Measurements from ENCODE around the gene SCGB3A1.

The SCGB3A1 gene

DNA sequence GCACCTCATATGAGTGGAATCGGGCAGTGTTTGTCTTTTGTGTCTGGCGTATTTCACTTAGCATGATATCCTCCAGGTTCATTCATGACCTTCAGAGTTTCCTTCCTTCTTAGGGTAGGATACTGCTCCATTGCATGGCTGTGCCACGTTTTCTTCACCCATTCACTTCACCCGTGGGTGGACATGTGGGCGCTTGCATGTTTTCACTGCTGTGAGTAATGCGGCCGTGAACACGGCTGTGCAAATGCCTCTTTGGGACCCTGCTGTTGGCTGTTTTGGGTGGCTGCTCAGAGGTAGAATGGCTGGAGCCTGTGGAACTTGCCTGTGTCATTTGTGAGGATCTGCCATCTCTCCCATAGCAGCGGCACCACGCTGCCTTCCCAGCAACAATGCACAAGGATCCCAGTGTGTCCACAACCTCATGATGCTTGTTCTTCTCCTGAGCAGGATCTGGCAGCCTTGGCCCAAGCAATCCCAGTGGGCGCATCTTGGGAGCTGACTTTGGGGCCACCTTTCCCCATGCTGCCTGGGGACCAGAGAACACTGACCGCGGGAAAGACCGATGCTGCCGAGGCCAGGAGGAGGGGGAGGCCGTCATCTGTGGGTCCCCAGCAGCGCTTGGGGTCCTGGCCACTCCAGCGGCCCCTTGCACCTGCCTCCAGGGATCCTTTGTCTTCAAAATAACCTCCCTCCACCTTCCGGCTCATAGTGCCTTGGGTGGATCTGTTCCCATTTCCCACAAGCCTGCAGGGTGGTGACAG lies 2.3 kb upstream of the SCGB3A1 start:
- TF ChIP-seq TAF1 (IDR thresholded peaks at IDR 0.05; ENCODE audit: borderline replicate concordance, insufficient read depth, low read length) (no peak), SIN3A (IDR thresholded peaks at IDR 0.05; ENCODE audit: borderline replicate concordance, insufficient read depth, low read length) (no peak), FOXP2 (optimal IDR thresholded peaks at IDR 0.05; ENCODE audit: borderline replicate concordance, extremely low read depth, extremely low read length, insufficient read depth) (no peak), POLR2AphosphoS5 (IDR thresholded peaks at IDR 0.05; ENCODE audit: low read depth, low read length) (no peak)
- TF ChIP-seq, protein P1, sequence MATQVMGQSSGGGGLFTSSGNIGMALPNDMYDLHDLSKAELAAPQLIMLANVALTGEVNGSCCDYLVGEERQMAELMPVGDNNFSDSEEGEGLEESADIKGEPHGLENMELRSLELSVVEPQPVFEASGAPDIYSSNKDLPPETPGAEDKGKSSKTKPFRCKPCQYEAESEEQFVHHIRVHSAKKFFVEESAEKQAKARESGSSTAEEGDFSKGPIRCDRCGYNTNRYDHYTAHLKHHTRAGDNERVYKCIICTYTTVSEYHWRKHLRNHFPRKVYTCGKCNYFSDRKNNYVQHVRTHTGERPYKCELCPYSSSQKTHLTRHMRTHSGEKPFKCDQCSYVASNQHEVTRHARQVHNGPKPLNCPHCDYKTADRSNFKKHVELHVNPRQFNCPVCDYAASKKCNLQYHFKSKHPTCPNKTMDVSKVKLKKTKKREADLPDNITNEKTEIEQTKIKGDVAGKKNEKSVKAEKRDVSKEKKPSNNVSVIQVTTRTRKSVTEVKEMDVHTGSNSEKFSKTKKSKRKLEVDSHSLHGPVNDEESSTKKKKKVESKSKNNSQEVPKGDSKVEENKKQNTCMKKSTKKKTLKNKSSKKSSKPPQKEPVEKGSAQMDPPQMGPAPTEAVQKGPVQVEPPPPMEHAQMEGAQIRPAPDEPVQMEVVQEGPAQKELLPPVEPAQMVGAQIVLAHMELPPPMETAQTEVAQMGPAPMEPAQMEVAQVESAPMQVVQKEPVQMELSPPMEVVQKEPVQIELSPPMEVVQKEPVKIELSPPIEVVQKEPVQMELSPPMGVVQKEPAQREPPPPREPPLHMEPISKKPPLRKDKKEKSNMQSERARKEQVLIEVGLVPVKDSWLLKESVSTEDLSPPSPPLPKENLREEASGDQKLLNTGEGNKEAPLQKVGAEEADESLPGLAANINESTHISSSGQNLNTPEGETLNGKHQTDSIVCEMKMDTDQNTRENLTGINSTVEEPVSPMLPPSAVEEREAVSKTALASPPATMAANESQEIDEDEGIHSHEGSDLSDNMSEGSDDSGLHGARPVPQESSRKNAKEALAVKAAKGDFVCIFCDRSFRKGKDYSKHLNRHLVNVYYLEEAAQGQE (IDR thresholded peaks at IDR 0.05; ENCODE audit: insufficient read depth in 1 of 2, low read depth in 2 of 2, low read length in 2 of 2), result no peak

DNA sequence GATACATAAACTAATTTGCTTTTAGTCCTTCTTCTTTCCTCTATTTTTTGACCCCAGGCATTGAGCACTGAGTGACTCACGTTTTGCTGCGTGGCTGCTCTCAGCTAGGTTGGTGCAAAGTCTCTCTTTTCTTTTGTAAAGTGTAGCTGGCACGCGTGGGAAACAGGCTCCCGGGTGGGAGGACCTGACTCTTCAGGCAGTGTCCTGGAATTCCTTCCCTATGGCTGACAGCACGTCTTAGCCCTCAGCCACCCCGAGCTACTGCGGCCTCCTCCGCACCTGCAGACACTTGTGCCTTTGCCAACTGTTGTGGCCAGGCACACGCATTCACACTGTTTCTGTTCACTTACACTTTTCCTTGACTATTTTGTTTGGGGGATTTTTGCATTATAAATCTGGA lies 877 bp upstream of the SCGB3A1 start:
- TF ChIP-seq, protein P1 (IDR thresholded peaks at IDR 0.05; ENCODE audit: insufficient read depth in 1 of 2, low read depth in 2 of 2, low read length in 2 of 2), result no peak
- TF ChIP-seq SIN3A (IDR thresholded peaks at IDR 0.05; ENCODE audit: borderline replicate concordance, insufficient read depth, low read length) (no peak), TAF1 (IDR thresholded peaks at IDR 0.05; ENCODE audit: borderline replicate concordance, insufficient read depth, low read length) (no peak), POLR2AphosphoS5 (IDR thresholded peaks at IDR 0.05; ENCODE audit: low read depth, low read length) (no peak), FOXP2 (optimal IDR thresholded peaks at IDR 0.05; ENCODE audit: borderline replicate concordance, extremely low read depth, extremely low read length, insufficient read depth) (no peak)

DNA sequence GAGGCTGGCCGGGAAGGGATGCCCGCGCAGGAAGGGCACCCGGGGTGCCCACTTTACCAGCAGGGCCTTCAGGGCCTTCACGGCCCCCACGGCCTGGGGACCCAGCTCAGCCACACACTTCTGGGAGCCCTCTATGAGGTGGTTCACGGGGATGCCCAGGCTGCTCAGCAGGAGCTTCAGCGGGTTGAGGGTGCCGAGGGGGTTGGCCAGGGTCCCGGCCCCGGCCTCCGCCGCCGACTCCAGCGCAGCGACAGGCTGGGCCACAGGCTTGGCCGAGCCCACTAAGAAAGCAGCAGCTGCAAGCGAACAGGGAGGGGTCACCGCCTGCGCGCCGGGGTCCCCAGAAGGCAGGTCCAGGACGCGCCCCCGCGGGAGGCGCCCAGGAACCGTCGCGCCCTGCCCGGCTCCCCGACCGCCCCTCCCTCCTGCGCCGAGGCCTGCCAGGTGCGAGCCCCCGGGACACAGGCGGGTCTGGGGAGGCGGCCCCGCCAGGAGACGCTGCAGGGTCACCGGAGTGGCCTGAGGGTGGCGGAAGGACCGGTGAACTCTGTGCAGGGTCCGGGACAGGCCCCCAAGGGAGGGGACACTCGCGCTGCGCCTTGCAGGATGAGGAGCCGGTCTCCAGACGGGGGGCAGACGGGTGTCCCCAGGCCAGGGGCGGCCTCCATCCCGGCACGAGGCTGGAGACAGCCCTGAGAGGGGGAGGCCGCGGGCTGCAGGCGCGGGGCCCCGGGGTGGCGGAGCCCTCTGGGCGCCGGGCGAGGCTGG lies 572 bp downstream of the SCGB3A1 start:
- TF ChIP-seq, protein P1 (IDR thresholded peaks at IDR 0.05; ENCODE audit: insufficient read depth in 1 of 2, low read depth in 2 of 2, low read length in 2 of 2), result no peak
- no peak for TF ChIP-seq FOXP2 (optimal IDR thresholded peaks at IDR 0.05; ENCODE audit: borderline replicate concordance, extremely low read depth, extremely low read length, insufficient read depth)
- TF ChIP-seq TAF1 (IDR thresholded peaks at IDR 0.05; ENCODE audit: borderline replicate concordance, insufficient read depth, low read length), result no peak
- TF ChIP-seq POLR2AphosphoS5 (IDR thresholded peaks at IDR 0.05; ENCODE audit: low read depth, low read length), result no peak
- no peak for TF ChIP-seq SIN3A (IDR thresholded peaks at IDR 0.05; ENCODE audit: borderline replicate concordance, insufficient read depth, low read length)

DNA sequence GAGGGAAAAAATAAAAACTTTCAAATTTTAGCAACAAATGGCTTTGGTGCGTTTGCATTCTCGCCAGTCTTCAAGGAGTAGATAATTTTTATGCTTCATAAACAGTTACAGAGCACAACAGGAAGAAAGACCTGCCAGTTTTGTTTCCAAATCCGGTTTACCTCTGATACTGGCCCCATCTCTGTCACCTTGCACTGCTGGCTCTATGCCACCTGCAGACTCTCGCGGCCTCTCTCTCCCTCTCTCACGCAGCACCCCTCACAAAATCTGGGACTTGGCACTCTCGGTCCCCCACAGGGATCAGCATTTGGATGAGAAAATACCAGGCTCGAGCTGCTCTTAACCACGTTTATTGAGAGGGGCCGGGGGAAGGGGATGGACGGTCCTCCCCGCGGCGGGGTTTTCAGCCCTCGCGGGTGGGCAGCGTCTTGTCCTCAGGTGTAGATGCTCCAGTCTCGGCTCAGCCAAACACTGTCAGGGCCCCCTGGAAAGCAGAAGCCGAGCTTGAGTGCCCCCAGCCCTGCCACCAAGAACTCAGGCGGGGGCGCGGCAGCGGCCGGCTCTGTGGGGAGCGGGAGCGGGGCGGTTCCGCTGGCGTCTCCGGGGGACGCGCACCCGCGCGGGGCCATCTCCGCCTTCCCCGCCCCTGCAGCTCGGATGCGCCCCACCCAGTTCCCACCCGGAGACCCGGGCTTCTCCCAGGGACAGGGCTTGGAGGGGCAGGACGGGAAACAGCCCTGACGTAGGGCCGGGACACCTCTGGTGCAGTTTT lies 1.3 kb downstream of the SCGB3A1 start:
- TF ChIP-seq, protein P1 (IDR thresholded peaks at IDR 0.05; ENCODE audit: insufficient read depth in 1 of 2, low read depth in 2 of 2, low read length in 2 of 2), result no peak
- TF ChIP-seq POLR2AphosphoS5 (IDR thresholded peaks at IDR 0.05; ENCODE audit: low read depth, low read length), result no peak
- TF ChIP-seq TAF1 (IDR thresholded peaks at IDR 0.05; ENCODE audit: borderline replicate concordance, insufficient read depth, low read length), result no peak
- TF ChIP-seq SIN3A (IDR thresholded peaks at IDR 0.05; ENCODE audit: borderline replicate concordance, insufficient read depth, low read length), result no peak
- TF ChIP-seq FOXP2 (optimal IDR thresholded peaks at IDR 0.05; ENCODE audit: borderline replicate concordance, extremely low read depth, extremely low read length, insufficient read depth), result no peak

Data from PFSK-1 (cell line).